OCI-M1 (cell line): ENCODE data around the gene CFAP54.
"Not testable (repeated sequence)": the region's sequence is repeated elsewhere in the genome, so short reads cannot be mapped to it uniquely, and the experiment has no call there.

Experiments
- DNase-seq: peaks from one replicate; lab custom pipeline; 2025; lab: John Stamatoyannopoulos, UW

CFAP54 gene

DNA sequence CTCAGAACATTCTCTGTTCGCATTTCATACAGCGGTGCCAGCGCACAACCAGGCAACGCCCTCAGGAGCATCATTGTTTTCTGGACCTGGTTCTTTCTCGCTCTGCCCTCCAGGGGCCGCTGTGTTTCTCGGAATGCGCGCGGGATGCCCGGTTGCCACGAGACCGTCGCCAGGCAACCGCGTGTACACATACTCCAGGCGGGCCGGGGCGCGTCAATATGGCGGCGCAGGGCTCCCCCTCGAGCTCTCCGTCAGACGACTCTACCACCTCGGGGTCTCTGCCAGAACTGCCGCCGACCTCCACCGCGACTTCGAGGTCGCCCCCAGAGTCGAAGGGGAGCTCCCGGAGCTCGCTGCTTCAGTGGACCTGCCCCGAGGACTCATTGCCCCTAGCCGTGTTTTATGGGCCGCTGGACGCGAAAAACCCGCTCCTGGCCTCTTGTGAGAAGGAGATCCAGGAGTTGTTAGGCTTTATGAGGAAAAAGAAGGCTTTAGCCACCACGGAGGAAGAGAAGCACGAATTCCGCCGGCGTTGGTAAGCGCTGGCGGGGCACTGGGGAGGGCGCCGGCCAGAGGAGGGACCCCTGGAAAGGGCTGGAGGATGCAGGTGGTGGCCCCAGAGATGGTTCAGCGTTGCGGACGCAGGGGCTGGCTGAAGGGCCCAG is at the start of gene CFAP54:
CFAP54 (plus strand) TSS at position 186 of the 665 bp plus-strand sequence; CDS start at position 219, 33 bp downstream.
- peak; percentile 89 for DNase-seq

DNA sequence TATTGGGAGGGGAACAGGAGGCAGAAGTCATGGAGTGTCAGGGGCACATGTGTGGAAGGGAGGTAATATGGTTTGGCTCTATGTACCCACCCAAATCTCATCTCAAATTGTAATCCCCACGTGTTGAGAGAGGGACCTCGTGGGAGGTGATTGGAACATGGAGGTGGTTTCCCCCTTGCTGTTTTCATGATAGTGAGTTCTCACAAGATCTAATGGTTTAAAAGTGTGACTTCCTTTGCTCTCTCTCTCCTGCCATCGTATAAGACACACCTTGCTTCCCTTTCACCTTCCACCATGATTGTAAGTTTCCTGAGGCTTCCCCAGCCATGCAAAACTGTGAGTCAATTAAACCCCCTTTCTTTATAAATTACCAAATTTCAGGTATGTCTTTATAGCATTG is 47.6 kb upstream of the CFAP54 start:
- DNase-seq, result no peak

DNA sequence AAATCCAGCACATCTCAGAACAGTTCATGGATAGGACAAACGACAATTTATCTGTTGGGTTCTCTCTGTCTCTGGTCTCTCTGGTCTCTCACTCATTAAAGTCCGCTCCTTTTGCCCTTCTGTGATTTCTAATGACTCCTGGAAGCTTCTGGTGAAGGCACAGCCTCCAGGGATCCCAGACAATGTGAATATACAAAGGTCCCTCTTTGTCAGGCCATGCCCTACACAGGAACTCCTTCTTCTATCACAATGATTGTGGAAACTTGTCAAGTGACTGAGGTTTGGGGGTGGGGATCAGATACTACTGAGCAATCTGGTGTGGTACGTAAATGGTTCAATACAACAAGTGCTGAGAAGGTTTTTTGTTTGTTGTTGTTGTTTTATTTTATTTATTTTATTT is 46.5 kb upstream of the CFAP54 start:
- no peak for DNase-seq

DNA sequence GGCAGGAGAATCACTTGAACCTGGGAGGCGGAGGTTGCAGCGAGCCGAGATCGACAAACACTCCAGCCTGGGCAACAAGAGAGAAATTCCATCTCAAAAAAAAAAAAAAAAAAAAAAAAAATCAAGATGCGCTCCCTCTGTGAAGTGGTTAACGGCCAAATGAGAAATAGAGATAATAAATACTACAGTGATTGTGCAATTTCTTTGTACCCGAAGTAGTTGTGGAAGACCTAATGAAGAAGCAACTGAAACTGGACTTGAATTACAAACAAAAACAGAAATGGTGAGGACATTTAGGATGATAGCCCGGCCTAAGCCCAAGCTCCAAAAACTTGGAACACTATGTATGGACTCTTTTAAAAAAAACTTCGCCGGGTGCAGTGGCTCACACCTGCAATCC is 45.0 kb upstream of the CFAP54 start:
- no peak for DNase-seq

- DNase-seq, result peak; percentile 84
These were observed 43.4 kb upstream of the CFAP54 start for GRCh38 chr12:96445691-96446583.

DNA sequence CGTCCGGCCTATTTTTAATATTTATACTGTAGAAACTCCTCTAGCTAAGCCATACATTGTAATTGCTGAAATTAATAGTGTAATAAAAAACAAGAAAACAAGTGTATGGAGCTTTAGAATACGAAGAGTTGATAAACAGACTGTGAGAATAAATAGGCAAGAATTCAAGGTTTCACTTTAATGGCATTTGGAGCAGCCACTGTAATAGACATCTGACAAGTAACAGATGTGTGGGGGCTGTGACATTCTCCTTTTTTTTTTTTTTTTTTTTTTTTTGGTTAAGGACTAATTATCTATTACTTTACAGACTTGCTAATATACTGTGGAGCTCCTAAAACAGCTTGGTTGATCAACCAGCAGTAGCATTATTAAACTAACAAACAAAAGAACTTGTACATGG is 42.1 kb upstream of the CFAP54 start:
- DNase-seq, result no peak

DNA sequence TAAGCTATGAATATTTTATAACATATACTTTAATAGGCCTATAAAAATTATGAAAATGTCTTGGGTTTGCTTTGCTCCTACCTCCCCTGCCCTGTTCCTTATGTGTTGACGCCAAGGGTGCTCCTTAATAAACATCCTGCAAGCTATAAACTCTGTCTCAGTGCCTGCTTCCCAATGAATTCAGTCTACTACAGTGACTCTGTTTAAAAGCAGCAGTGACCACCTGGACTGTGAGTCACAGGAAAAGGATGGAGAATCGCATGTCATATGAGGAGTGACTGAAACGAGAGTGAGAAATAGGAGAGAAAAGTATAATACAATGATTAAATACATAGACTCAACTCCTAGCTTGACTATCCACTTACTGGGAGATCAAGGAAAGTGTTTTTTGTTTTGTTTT is 41.1 kb upstream of the CFAP54 start:
- DNase-seq, result no peak

DNA sequence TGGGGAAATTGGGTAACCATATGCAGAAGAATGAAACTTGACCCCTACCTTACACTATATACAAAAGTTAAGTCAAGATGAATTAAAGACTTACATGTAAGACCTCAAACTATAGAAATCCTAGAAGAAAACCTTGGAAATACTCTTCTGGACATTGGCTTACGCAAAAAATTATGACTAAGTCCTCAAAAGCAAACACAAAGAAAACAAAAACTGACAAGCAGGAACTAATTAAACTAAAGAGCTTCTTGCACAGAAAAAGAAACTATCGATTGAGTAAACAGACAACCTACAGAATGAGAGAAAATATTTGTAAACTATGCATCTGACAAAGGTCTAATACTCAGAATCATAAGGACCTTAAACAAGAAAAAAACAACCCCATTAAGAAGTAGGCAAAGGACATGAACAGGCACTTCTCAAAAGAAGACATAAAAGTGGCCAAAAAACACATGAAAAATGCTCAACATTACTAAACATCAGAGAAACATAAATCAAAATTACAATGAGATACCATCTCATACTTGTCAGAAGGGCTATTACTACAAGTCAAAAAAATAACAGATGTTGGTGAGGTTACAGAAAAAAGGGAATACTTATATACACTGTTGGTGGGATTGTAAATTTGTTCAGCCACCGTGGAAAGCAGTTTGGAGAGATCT is 37.0 kb upstream of the CFAP54 start:
- no peak for DNase-seq

DNA sequence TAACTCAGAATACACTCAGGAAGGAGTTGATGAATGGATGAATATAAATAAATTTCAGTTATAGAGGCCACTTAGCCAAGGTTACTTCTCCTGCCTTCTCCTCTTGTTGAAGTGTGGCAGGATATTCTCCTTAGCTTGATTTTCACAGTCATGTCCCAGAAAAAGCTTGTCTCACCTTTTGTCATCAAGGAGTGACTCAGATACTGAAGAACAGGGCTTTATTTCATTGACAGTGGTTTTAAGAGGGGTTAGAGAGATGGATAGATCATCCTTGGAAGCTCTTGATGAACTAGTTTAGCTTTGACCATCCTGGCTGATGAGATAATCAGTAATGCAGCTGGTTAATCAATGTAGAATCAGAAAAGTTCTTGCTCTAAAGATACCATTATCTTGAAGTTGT is 35.0 kb upstream of the CFAP54 start:
- DNase-seq, result no peak

DNA sequence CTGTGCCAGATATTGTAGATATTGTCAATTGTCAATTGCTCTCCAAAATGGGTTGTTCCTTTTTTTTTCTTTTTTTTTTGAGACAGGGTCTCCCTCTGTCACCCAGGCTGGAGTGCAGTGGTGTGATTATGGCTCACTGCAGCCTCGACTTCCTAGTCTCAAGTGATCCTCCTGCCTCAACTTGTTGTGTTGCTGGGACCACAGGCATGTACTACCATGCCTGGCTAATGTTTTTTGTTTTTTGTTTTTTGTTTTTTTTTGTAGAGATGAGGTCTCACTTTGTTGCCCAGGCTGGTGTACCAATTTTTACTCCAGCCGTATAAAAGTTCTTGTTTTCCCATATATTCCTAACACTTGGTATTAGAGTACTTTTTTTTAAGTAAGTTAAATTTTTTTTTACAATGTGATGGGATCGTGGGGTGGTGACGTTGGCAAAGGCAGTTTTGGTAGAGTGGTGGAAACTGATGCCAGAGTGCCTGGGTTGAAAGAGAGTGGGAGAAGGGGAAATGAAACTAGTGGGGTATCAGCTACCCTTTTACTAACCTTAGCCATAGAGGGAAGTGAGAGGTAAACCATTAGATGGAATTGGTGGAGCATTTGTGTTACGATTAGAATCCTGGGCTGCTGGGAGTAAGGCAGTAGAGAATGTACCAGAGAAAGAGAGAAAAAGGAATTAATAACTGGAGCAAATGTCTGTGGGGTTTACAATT is 33.0 kb upstream of the CFAP54 start:
- DNase-seq, result no peak

GRCh38 chr12:96457191-96457930 is 32.0 kb upstream of the CFAP54 start:
- no peak for DNase-seq

GRCh38 chr12:96459281-96459680 is 30.1 kb upstream of the CFAP54 start:
- not testable (repeated sequence) for DNase-seq

GRCh38 chr12:96462571-96463280 is 26.7 kb upstream of the CFAP54 start:
- no peak for DNase-seq

DNA sequence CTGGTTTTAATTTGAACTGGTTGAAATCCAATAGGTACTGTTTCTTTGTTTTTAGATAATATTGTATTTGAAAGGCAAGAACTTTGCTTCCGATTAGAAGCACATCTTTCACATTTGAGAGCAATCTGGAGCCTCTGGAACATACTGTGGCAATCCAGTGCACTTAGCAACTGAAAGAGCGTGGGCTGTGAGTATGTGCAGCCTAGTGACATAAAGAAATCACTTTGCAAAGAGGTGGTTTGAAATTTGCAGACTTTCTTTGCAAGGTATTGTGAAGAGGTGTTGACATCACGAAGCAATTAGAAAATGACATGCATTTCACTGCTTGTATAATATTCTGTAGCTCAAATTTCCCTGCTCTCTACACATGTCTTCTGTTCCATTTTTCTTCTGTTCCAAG is 23.5 kb upstream of the CFAP54 start:
- DNase-seq, result no peak

DNA sequence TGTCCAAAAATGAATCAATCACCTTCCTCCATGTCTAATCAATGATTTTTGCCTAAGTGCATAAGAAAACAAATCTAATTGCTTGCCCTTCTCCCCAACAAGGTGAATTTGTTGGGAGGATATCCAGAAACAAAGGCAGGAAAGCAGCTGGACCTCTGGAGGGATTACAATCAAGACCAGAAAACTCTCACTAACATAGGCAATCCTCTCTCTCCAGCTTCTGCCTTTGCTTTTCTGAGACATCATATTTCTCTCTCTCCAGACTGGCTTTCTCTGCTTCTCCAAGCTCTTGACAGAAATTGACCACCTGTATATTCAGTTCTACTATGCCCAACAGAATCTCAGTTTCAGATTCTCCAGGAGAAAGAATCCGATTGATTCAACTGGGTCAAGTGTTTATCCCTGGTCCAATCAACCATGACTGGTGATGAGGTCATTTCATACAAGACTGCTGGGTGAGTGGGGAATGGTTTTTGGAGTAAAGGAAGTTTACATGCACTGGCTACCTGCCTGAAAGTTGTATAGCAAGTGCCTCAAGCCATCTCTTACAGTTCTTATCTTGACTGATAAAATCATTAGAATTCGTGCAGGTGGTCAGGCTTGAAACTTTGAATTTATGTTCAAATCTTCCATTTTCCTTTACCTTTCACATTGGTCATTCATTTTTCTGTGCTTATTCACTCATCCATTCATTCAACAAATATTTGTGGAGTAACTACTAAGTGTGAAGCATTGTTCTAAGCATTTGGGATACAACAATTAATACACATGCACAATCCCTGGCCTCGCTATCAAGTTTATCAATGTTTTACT is 22.2 kb upstream of the CFAP54 start:
- no peak for DNase-seq

- no peak for DNase-seq
These were observed 17.9 kb upstream of the CFAP54 start for GRCh38 chr12:96471368-96472050.

DNA sequence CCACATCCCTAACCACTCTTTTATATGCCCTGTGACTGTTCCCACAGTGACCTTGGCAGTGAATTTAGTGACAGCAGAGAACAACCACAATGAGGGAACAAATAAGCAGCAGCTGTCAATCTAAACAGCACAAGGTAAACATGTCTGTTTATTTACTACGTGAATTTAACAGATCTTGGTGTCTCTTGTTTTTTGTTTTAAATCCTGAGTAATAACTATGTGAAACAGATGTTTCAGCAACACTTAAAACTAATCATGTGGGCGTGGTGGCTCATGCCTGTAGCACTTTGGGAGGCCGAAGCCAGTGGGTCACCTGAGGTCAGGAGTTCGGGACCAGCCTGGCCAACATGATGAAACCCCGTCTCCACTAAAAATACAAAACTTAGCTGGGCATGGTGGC is 17.0 kb upstream of the CFAP54 start:
- no peak for DNase-seq

DNA sequence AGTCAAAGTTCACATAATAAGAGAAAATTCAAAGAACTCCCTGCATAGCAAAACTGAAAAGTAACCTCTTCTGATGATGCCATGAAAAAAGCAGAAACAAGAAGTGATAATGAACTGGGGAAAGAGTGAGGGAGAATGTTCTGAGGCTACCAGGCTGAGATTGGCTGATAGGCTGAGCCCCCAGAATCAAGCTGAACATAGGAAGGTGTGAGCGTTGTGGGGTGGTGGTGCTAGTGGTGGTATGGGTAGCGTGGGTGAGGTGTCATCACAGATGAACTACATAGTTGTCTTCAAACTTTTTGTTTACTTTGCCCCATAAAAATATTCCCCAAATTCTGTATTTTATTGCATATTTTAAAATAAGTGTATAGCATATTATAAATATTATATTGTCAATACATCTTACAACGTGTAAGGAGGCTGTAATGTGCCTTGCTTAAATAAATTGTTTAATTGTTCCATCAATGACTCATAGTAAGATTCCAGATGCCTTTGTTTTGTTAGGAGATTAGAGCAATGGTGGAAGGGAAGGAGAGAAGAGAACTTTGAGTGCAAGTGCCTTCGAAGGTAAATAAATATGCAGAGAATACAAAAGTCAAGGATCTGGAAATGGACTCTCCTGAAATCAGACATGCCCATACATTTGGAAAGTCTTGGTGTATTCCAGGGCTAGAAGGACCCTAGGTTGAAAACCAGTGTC is 15.8 kb upstream of the CFAP54 start:
- no peak for DNase-seq

DNA sequence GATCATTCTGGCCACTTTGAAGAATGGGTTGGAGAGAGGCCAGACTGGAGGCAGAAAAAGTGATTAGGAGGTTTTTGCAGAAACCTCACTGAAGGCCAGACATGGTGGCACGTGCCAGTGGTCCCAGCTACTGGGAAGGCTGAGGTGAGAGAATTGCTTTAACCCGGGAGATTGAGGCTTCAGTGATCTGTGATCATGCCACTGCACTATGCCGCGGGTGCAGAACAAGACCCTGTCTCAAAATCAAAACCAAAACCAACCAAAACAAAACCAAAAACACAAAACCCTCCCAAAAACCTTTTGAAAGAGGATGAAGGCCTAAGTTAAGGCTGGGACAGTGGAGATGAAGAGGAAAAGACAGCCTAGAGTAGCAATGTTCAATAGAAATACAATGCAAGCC is 15.2 kb upstream of the CFAP54 start:
- DNase-seq, result no peak
